Muscle of leg (tissue), 11 donors: ENCODE data around the gene KHDC3L. TPM values are rescaled to one million over a fixed set of nuclear protein-coding genes. Genes with fewer than 3 reads are reported as not detected.
"Not testable (repeated sequence)": the region's sequence is repeated elsewhere in the genome, so short reads cannot be mapped to it uniquely, and the experiment has no call there.

Experiments used
- DNase-seq: peaks from one replicate; pipeline ENCODE4 v3.0.0; 2013
- H3K27ac ChIP-seq: one replicate; pipeline ENCODE4 v1.5.1; 2013; ENCODE audit warnings: mild to moderate bottlenecking, low read length, control low read depth
- H3K27me3 ChIP-seq: one replicate; pipeline ENCODE4 v1.6.1; 2013; ENCODE audit warnings: low read length; ENCODE audit not compliant: control insufficient read depth, insufficient read depth
- H3K36me3 ChIP-seq: one replicate; pipeline ENCODE4 v1.6.1; 2013; ENCODE audit warnings: low read length; ENCODE audit not compliant: control insufficient read depth, insufficient read depth
- H3K4me1 ChIP-seq: one replicate; pipeline ENCODE4 v1.6.1; 2013; ENCODE audit warnings: low read length; ENCODE audit not compliant: control insufficient read depth, insufficient read depth
- H3K4me3 ChIP-seq: one replicate; pipeline ENCODE4 v1.5.1; 2013; ENCODE audit warnings: low read length, control low read depth
- H3K9me3 ChIP-seq: replicated peaks from 2 replicates; pipeline ENCODE4 v1.6.1; 2013; ENCODE audit warnings: low read depth, low read length; ENCODE audit not compliant: control insufficient read depth
- WGBS: methylation state at CpG from one replicate; pipeline ENCODE4 v1.1.5; 2013; ENCODE audit warnings: missing lambda C conversion rate; ENCODE audit not compliant: insufficient coverage; 5-methylcytosine and 5-hydroxymethylcytosine counted together
- polyA plus RNA-seq, 8 donors: library from polyadenylated mRNA; unstranded; fragments of 120-200 nt; gene quantifications; one replicate each; pipeline versions ENCODE4 v1.2.1 to v1.2.3, GENCODE V29; 2013; ENCODE audit warnings: inconsistent platforms in 1 of 8, low replicate concordance in 1 of 8; ENCODE audit not compliant: insufficient read length in 8 of 8, insufficient read depth in 1 of 8
- total RNA-seq: library from RNA; stranded (reverse); fragments of 120-200 nt; gene quantifications from one replicate; pipeline ENCODE4 v1.2.4, GENCODE V29; 2013

KHDC3L gene
- total and polyA plus RNA-seq, 9 donors = not detected

GRCh38 chr6:73389854-73390253 is 27.4 kb downstream of the KHDC3L start:
- Histone ChIP-seq H3K4me1 (no peaks in the 10 kb centered on the region), H3K27me3 (peaks cover 10% of the 10 kb centered on the region), H3K36me3 (no peaks in the 10 kb centered on the region), H3K9me3 (no peaks in the 10 kb centered on the region), H3K4me3 (no peak overlapping the region), H3K27ac (no peak overlapping the region)
- no peak for DNase-seq
- 91% methylated on average over 4 of the region's 10 CpGs for WGBS

GRCh38 chr6:73391675-73392074 is 29.2 kb downstream of the KHDC3L start:
- no CpG with 5 or more reads among the region's 2 CpGs for WGBS
- DNase-seq = no peak

GRCh38 chr6:73392188-73392587 is 29.7 kb downstream of the KHDC3L start:
- peaks cover 10% of the 10 kb centered on the region for H3K27me3 ChIP-seq
- H3K4me3 ChIP-seq, H3K27ac ChIP-seq, H3K4me1 ChIP-seq, H3K36me3 ChIP-seq, DNase-seq, H3K9me3 ChIP-seq: not testable (repeated sequence)
- 40% methylated on average over 1 of the region's 4 CpGs for WGBS

More at GRCh38 chr6:73391675-73392074, 29.2 kb downstream of the KHDC3L start:
- H3K4me3 ChIP-seq = no peak overlapping the region
- peaks cover 10% of the 10 kb centered on the region for H3K27me3 ChIP-seq
- no peaks in the 10 kb centered on the region for H3K36me3 ChIP-seq
- no peaks in the 10 kb centered on the region for H3K4me1 ChIP-seq
- H3K27ac ChIP-seq = no peak overlapping the region
- H3K9me3 ChIP-seq = no peaks in the 10 kb centered on the region

GRCh38 chr6:73393278-73393677 is 30.8 kb downstream of the KHDC3L start:
- Histone ChIP-seq H3K4me3 (no peak overlapping the region), H3K27ac (no peak overlapping the region), H3K4me1 (no peaks in the 10 kb centered on the region), H3K36me3 (no peaks in the 10 kb centered on the region), H3K9me3 (no peaks in the 10 kb centered on the region), H3K27me3 (peaks cover 6% of the 10 kb centered on the region)
- 87% methylated on average over 3 of the region's 3 CpGs for whole genome bisulfite sequencing
- no peak for DNase-seq

GRCh38 chr6:73394577-73395354 is 32.3 kb downstream of the KHDC3L start, which contains the start of gene DDX43:
DDX43 (plus strand) TSS chr6:73394828; CDS start chr6:73394906, 78 bp downstream.
- peak; percentile 41 for DNase-seq
- H3K4me1 ChIP-seq = no peaks in the 10 kb centered on the region
- no peaks in the 10 kb centered on the region for H3K36me3 ChIP-seq
- H3K27me3 ChIP-seq = no peaks in the 10 kb centered on the region
- H3K27ac ChIP-seq = no peak within 1 kb of the TSS
- H3K9me3 ChIP-seq = no peaks in the 10 kb centered on the region
- H3K4me3 ChIP-seq = no peak within 1 kb of the TSS
- 83% methylated on average over 40 of the region's 54 CpGs for WGBS

GRCh38 chr6:73395875-73396274 is 33.4 kb downstream of the KHDC3L start:
- no CpG with 5 or more reads among the region's 10 CpGs for WGBS
- no peak for DNase-seq

GRCh38 chr6:73400656-73401055 is 38.2 kb downstream of the KHDC3L start:
- no peak for DNase-seq
- no peaks in the 10 kb centered on the region for H3K4me1 ChIP-seq

More at GRCh38 chr6:73395875-73396274, 33.4 kb downstream of the KHDC3L start:
- Histone ChIP-seq H3K27me3 (no peaks in the 10 kb centered on the region), H3K4me3 (no peak overlapping the region), H3K9me3 (no peaks in the 10 kb centered on the region), H3K27ac (no peak overlapping the region), H3K4me1 (no peaks in the 10 kb centered on the region), H3K36me3 (no peaks in the 10 kb centered on the region)

GRCh38 chr6:73409395-73409794 is 46.9 kb downstream of the KHDC3L start:
- H3K27ac ChIP-seq = no peak overlapping the region
- no peak overlapping the region for H3K4me3 ChIP-seq
- no peaks in the 10 kb centered on the region for H3K4me1 ChIP-seq
- DNase-seq = no peak
- no peaks in the 10 kb centered on the region for H3K27me3 ChIP-seq
- 100% methylated on average over 1 of the region's 1 CpG for WGBS
- no peaks in the 10 kb centered on the region for H3K9me3 ChIP-seq
- H3K36me3 ChIP-seq = no peaks in the 10 kb centered on the region

More at GRCh38 chr6:73400656-73401055, 38.2 kb downstream of the KHDC3L start:
- Histone ChIP-seq H3K4me3 (no peak overlapping the region), H3K36me3 (no peaks in the 10 kb centered on the region), H3K27ac (no peak overlapping the region), H3K27me3 (no peaks in the 10 kb centered on the region), H3K9me3 (no peaks in the 10 kb centered on the region)

- no peak overlapping the region for H3K27ac ChIP-seq
- H3K27me3 ChIP-seq = no peaks in the 10 kb centered on the region
- no peaks in the 10 kb centered on the region for H3K9me3 ChIP-seq
- no peaks in the 10 kb centered on the region for H3K4me1 ChIP-seq
- no peaks in the 10 kb centered on the region for H3K36me3 ChIP-seq
- no peak overlapping the region for H3K4me3 ChIP-seq
- DNase-seq = no peak
- WGBS = no CpG with 5 or more reads among the region's 3 CpGs
These were observed 50.6 kb downstream of the KHDC3L start for GRCh38 chr6:73413102-73413501.
